ENCODE results near the gene GFER.
A peak's percentile ranks its signal among the peaks of the same experiment; 100 is the strongest.

The GFER gene

DNA sequence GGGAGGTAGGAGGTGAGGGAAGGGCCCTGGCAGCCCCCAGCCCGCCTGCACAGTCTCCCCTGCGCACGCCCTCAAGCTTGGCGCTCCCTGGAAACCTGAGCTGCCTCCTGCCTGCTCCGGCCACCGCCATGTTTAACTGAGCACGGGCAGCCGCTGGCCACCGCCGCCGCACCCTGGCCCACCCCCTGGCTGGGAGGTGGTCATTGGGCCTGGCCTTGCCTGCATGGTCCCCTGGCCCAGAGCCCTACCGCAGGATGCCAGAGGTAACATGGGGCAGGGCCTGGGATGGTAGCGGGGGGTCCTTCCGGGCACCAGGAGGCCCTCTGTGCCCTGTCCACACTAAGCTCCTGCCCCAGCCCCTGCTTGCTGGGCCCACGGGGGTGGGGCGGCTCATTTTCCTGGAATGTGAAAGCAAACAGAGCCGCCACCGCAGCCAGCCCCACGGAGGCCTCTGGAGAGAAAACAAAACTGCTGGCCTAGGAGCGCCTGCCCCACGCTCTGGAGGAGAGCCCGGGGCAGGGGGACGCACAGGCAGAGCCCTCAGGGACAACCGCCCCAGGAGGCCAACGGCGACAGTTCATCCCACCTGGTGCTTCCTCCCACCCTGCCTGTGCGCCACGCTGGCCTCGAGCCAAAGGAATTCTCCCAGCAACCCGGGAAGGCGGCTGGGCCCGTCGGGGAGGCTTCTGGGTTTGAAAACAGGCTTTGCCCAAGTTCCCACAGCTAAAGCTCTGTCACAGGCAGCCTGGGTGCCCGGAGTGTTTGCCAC, 51.6 kb downstream of the GFER start:
- peak overlapping the region; percentile 30 for H3K4me3 ChIP-seq (ENCODE audit: low read depth, low read length)
- TF ChIP-seq CTCF (IDR thresholded peaks at IDR 0.05; ENCODE audit: low read depth, low read length): no peak

DNA sequence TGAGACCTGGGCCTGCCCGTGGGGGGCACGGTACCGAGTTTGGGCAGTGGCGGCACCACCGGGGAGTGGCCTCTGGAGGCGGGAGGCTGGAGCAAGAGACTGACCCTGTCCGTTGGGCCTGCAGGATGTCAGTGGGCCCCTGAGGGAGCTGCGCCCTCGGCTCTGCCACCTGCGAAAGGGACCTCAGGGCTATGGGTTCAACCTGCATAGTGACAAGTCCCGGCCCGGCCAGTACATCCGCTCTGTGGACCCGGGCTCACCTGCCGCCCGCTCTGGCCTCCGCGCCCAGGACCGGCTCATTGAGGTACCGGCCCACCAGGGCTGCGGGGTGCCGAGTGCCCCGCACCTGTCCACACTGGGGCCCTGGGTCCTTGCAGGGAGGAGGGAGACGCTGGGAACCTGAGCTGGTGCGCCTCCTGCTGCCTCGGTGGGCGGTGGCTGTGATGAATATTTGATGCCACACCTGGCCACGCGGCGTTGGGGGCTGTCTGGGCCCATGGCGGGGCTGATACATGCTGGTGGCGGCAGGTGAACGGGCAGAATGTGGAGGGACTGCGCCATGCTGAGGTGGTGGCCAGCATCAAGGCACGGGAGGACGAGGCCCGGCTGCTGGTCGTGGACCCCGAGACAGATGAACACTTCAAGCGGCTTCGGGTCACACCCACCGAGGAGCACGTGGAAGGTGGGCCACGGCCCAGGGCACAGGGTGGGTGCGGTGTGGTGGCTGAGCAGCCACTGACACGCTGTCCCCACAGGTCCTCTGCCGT, 52.4 kb downstream of the GFER start:
- H3K4me3 ChIP-seq (ENCODE audit: low read depth, low read length): peak overlapping the region; percentile 27
- TF ChIP-seq CTCF (IDR thresholded peaks at IDR 0.05; ENCODE audit: low read depth, low read length): no peak

GRCh38 chr16:2037115-2037514, 53.1 kb downstream of the GFER start:
- TF ChIP-seq CTCF (IDR thresholded peaks at IDR 0.05; ENCODE audit: low read depth, low read length): no peak
- H3K4me3 ChIP-seq (ENCODE audit: low read depth, low read length): no peak overlapping the region
